Forelimb muscle (tissue), 1 donor: Measurements from ENCODE around the gene PNPLA1. TPM values are rescaled to one million over a fixed set of nuclear protein-coding genes. Genes with fewer than 3 reads are reported as not detected.

ENCODE experiments used
- DNase-seq: peaks from one replicate; pipeline ENCODE4 v3.0.0-alpha.2; 2013; ENCODE audit warnings: low read depth
- polyA plus RNA-seq: library from polyadenylated mRNA; unstranded; fragments of 120-200 nt; gene quantifications from one replicate; pipeline ENCODE4 v1.2.1, GENCODE V29; 2013; ENCODE audit not compliant: insufficient read length

Gene PNPLA1
- polyA plus RNA-seq, 1 donor: 0.06 TPM

- DNase-seq: no peak
Measured at GRCh38 chr6:36246506-36247268, 23.2 kb upstream of the PNPLA1 start.

DNA sequence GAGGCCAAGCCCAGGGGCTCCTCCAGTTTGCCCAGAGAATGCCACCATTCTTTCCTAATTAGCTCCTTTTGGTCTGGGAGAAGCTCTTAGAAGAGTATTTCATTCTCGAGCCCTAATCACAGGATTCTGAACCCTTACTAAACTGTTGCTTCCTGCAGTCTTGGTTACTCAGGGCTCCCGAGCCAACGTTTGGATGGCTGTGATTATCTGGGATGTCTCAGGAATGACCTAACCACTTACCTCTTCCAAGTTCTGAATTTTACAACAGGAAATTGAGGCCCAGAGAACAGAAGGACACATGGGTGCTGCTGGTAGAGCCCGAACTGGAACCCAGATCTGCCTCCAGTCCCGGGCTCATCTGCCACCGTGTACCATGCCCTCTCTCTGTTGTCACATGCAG is 22.2 kb upstream of the PNPLA1 start:
- no peak for DNase-seq

GRCh38 chr6:36248980-36249379 is 20.9 kb upstream of the PNPLA1 start:
- DNase-seq: no peak

GRCh38 chr6:36249536-36249935 is 20.3 kb upstream of the PNPLA1 start:
- DNase-seq: no peak

DNA sequence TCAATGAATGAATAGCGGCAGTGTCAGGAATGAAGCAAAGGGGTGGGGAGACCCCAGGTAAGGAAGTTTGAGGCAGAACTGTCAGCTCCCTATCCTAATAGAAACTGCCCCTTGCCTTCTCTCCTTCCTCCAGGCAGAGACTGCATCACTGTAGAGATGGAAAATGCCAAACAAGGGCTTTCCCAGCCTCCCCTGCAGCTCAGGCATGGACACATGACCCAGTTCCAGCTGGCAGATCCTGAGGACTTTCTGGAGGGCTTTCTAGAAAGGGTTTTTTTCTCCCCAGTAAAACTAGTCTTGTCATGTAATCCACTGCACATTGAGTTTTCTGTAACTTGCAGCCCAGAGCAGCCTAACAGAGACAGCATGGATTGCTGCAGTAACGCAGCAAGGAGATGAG is 17.9 kb upstream of the PNPLA1 start:
- no peak for DNase-seq

- no peak for DNase-seq
Measured at GRCh38 chr6:36263390-36264000, 6.4 kb upstream of the PNPLA1 start.

- DNase-seq: no peak
Measured at GRCh38 chr6:36265744-36266143, 4.1 kb upstream of the PNPLA1 start.

DNA sequence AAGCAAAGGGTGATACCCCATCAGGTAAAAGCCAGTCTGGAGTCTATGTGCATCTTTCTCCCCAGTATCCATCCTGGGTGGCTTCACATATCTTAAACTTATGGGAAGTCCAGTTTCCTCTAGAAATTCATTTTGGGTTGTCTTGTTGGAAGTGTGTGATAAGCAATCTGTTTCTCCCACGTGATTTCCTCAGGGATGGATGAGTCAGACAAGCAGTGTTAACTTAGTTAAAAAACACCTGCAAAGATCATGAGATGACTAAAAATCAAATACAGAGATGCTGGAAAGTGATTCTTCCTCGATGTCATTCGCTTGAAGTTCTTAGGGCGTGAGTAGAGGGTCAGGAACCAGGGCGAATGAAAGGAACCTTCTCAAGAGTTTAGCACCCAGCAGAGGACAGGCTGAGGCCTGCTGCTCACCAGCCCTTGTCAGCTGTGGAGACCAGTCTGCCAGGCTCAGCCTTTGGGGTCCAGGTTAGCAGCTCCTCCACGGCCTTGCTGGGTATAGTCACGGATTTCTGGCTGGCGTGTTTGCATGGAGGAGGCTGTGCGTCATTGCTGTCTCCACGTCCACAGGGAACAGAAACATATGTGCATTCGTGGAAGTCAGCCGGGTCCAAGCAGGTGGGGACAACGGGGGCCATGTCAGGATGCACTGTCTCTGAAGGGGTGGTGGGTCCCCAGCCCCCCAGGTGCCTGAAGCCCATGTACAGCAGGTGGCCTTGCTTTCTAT is 2.8 kb upstream of the PNPLA1 start:
- no peak for DNase-seq

DNA sequence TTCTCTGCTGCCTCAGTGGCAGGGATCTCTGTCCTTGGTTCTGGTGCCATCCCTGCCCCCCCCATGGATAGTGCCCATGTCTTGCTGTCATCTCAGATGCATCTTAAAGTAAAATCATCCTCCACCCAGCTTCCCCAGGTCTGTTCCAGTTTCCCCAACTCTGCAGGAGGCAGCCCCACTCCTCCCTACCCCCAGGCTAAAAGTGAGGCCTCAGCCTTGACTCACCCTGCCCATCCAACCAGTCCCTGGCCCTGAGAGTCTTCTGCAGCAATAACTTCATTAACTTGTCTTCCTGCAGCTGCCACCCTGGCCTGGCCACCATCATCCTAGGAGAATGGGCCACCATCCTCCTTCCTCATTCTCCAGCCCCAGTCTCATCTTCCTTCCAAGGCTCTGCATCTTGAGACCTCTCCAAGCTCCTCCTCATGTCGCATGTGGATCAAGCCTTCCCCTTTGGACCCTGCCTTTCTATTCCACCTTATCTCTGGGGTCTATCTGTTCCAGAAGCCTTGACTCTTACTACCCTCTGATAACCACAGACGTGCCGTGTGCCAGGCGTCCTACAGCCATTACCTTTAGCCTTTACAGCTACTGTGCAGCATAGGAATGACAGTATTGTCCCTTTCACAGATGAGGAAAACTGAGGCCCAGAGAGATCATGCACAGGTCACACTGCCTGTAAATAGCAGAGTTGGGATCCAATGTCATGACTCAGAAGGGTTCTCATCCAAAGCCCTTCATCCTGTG is 2.0 kb upstream of the PNPLA1 start:
- no peak for DNase-seq

DNA sequence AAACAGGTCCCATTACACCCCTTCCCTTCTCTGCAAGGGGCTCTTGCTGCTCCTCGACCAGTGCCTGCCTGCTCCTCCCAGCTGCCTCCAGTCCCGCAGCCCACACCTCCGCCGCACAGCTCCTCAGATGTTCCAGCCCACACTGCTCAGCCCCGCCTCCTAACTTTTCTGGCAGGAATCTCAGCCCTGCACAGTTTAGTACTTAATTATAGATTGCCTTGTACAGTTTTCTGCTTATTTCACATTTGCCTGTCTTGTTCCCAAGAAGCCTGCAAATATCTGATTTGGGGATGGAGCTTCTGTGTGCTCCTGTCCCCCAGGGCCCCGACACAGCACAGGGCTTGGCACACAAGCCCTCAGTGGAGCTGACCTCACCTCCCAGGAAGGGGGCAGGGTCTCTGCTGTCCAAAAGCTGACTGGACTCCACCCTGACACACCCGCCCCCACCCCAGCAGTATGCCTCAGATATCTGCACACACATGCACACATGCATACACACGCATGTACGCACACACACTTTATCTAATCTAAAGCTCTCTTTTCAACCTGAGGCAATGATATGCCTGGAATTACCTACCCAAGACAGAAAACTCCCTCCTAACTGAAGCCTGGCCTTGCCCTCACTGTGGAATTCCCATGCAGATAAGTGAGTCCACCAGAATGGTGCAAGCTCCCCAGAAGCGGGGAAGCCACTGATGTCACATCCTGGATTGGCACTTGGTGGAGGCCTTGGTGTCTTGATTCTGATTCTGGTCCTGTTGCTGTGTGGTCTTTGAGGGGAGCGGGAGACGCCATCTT is 1.2 kb upstream of the PNPLA1 start:
- DNase-seq: no peak

DNA sequence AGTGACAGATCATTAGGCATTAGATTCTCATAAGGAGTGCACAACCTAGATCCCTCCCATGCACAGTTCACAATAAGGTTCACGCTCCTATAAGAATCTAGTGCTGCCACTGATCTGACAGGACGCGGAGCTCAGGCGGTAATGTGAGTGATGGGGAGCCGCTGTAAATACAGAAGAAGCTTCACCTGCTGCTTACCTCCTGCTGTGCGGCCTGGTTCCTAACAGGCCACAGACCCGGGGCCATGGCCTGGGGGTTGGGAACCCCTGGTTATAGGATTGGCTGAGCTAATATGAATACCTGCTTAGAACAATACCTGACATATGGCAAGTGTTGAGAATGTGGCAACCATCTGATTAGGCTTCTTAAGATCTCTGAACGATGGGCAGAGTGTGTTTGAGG is 2.4 kb downstream of the PNPLA1 start:
- no peak for DNase-seq

GRCh38 chr6:36273067-36273466 is 3.2 kb downstream of the PNPLA1 start:
- DNase-seq: no peak

GRCh38 chr6:36273802-36274514 is 4.1 kb downstream of the PNPLA1 start:
- DNase-seq: no peak

DNA sequence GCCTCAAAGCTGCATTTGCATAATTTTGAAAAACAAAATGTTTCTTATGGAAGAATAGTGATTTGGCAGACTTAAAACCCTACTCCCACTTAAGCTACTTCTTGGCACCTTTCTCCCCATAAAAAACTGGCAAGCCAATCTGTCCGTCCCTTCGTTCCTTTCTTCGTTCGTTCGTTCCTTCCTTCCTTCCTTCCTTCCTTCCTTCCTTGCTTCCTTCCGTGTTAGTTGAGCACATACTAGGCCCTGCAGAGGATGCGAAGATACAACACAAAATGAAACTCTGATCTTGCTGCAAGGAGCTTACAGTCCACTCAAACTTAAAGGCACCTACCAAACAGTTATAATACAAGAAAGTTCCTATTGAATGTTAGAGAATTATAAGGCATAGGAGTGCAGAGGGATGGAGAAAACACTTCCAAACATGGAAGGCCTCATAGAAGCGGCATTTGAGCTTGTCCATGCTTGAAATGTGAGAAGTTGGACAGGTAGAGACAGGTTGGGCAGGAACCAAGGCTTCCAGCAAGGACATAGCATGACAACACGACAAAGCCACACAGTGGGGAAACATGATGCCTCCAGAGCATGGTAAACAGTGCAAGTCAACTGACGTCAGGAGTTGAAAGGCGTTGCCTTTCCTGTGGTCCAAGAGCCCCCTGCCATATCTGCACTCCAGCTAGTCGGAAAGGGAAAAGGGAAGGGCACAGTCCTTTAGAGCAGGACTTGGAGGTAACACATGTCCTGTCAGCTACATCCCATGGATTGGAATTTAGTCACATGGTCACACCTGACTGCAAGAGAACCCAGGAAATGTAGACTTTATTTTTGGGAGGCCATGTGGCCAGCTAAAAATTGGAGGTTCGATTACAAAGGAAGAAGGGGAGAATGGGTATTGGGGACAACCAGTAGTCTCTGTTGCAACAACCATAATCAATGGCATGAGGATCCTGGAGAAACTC is 7.0 kb downstream of the PNPLA1 start:
- no peak for DNase-seq

DNA sequence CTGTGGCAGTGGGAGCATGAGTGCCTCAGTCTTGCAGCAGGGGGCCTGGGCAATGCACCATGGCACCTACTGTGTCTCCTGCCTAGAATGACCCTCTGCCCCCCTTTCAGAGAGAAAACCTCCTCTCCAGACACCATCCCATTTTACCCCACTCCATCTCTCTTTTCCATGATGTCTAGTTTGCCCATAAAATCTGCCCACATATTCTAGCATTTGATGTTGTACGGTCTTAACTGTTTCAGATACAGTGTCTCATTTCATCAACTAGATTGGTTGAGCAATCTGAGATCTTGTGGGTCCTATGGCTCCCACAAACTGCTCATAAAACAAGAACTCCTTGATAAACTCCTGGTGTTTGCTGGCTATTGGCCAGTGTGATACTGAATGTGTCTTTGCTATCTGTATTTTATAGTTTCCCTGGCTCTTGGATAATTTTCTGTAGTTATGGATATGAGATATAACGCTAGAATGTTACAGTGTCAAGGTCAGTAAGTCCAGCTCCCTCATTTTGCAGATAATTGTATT is 8.1 kb downstream of the PNPLA1 start:
- no peak for DNase-seq

DNA sequence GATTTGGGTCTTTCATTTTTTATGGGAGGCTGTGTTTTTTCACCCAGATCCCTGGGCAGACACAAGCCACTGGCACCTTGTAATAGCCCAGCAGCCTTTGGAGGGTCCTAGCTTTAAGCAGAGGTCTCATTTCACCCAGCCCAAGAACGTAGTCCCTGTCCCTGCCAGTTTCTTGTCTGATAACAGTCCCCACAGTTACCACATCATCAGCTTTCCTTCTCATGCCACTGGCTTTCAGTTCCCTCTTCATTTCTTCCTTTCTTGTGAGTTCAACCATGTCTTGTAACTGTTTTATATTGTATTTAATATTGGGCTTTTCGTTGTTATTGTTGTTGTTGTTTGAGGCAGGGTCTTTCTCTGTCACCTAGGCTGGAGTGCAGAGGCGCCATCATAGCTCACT is 10.6 kb downstream of the PNPLA1 start:
- DNase-seq: no peak

DNA sequence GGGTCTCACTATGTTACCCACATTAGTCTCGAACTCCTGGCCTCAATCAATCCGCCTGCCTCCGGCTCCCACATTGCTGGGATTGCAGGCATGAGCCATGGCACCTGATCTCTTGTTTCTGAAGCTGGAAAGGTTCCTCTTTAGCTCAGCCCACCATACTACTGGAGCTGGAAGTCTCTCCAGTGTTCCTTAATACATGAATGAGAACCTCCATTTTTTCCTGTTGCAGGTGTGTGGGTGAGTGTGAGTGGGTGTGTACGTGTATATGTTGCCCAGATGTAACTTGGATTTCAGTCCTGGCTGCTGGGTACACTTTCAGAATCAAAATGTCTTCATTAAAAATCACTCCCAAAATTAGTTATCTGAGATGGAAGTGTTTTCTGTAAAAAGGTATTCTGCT is 11.1 kb downstream of the PNPLA1 start:
- no peak for DNase-seq

GRCh38 chr6:36283608-36284007 is 13.7 kb downstream of the PNPLA1 start:
- no peak for DNase-seq

DNA sequence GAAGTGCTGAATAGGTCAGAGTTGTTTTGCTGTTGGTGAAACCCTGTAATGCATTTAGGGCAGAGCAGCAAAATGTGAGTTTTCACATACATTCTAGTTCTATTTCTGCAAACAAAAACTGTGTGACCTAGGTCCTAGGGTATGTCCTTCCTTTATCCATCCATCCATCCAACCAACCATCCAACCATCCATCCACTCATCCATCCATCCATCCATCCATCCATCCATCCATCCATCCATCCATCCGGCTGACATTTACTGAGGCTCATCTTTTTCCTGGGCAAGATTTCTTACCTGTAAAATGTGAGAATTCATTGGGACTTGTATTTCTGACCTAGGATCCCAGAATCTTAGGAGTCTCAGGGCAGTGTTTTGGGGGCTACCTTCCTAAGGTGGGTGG is 14.5 kb downstream of the PNPLA1 start:
- DNase-seq: no peak
